H9 (cell line): ENCODE measurements around the gene LPAR1. TPM values are rescaled to one million over a fixed set of nuclear protein-coding genes. Genes with fewer than 3 reads are reported as not detected.

Source experiments
- DNase-seq: peaks from one replicate; pipeline ENCODE4 v3.0.0-alpha.2; 2017
- H2AFZ ChIP-seq: one replicate; pipeline ENCODE4 v1.6.1; 2013; ENCODE audit warnings: mild to moderate bottlenecking, low read length, control low read depth, moderate library complexity
- H2AK5ac ChIP-seq: 2 replicates; pipeline ENCODE4 v1.6.1; 2013; ENCODE audit warnings: low read length, control low read depth, mixed read lengths; ENCODE audit not compliant: insufficient read length
- H2BK120ac ChIP-seq: one replicate; pipeline ENCODE4 v1.6.1; 2013; ENCODE audit warnings: low read depth, mild to moderate bottlenecking, low read length, control low read depth, inconsistent platforms; ENCODE audit not compliant: poor library complexity, severe bottlenecking
- H2BK12ac ChIP-seq: 2 replicates; pipeline ENCODE4 v1.6.1; 2013; ENCODE audit warnings: low read length, control low read depth, mixed read lengths, low read depth; ENCODE audit not compliant: insufficient read length
- H2BK15ac ChIP-seq: 2 replicates; pipeline ENCODE4 v1.6.1; 2013; ENCODE audit warnings: low read depth, low read length, control low read depth
- H2BK20ac ChIP-seq: one replicate; pipeline ENCODE4 v1.6.1; 2013; ENCODE audit warnings: low read depth, mild to moderate bottlenecking, low read length, control low read depth, inconsistent platforms; ENCODE audit not compliant: poor library complexity, severe bottlenecking
- H2BK5ac ChIP-seq: 2 replicates; pipeline ENCODE4 v1.6.1; 2013; ENCODE audit warnings: low read length, control low read depth, mixed read lengths; ENCODE audit not compliant: insufficient read length
- H3K14ac ChIP-seq: 2 replicates; pipeline ENCODE4 v1.6.1; 2013; ENCODE audit warnings: low read length, control low read depth; ENCODE audit not compliant: insufficient read depth
- H3K18ac ChIP-seq: 2 replicates; pipeline ENCODE4 v1.6.1; 2013; ENCODE audit warnings: low read depth, mild to moderate bottlenecking, mixed read lengths, low read length, control low read depth; ENCODE audit not compliant: insufficient read length
- H3K23ac ChIP-seq: 2 replicates; pipeline ENCODE4 v1.6.1; 2013; ENCODE audit warnings: low read length, control low read depth, mixed read lengths, low read depth; ENCODE audit not compliant: insufficient read length
- H3K23me2 ChIP-seq: 2 replicates; pipeline ENCODE4 v1.6.1; 2013; ENCODE audit warnings: low read depth, mild to moderate bottlenecking, mixed read lengths, low read length, control low read depth; ENCODE audit not compliant: insufficient read length, poor library complexity, severe bottlenecking
- H3K27ac ChIP-seq: 2 replicates; pipeline ENCODE4 v1.5.1; 2013; ENCODE audit warnings: low read length, control low read depth, mixed read lengths, low read depth; ENCODE audit not compliant: insufficient read length
- H3K27me3 ChIP-seq: 2 replicates; pipeline ENCODE4 v1.6.1; 2013; ENCODE audit warnings: low read length, control low read depth, inconsistent platforms; ENCODE audit not compliant: insufficient read depth
- H3K4ac ChIP-seq: 2 replicates; pipeline ENCODE4 v1.6.1; 2013; ENCODE audit warnings: low read depth, mild to moderate bottlenecking, control low read depth, inconsistent platforms, low read length, moderate library complexity
- H3K4me1 ChIP-seq: 2 replicates; pipeline ENCODE4 v1.6.1; 2013; ENCODE audit warnings: low read length, control low read depth, inconsistent platforms; ENCODE audit not compliant: insufficient read depth
- H3K4me2 ChIP-seq: 2 replicates; pipeline ENCODE4 v1.6.1; 2013; ENCODE audit warnings: low read length, control low read depth, mixed read lengths; ENCODE audit not compliant: insufficient read length, insufficient read depth
- H3K56ac ChIP-seq: 2 replicates; pipeline ENCODE4 v1.6.1; 2013; ENCODE audit warnings: low read depth, mild to moderate bottlenecking, mixed read lengths, low read length, control low read depth; ENCODE audit not compliant: insufficient read length
- H3K79me1 ChIP-seq: 2 replicates; pipeline ENCODE4 v1.6.1; 2013; ENCODE audit warnings: low read depth, mild to moderate bottlenecking, moderate library complexity, low read length, control low read depth, inconsistent platforms; ENCODE audit not compliant: insufficient read depth, poor library complexity, severe bottlenecking
- H3K79me2 ChIP-seq: 2 replicates; pipeline ENCODE4 v1.6.1; 2013; ENCODE audit warnings: low read length, control low read depth, inconsistent platforms; ENCODE audit not compliant: insufficient read depth
- H3K9ac ChIP-seq: 2 replicates; pipeline ENCODE4 v1.6.1; 2013; ENCODE audit warnings: low read length, control low read depth, mixed read lengths; ENCODE audit not compliant: insufficient read length; ENCODE audit errors: extremely low read depth
- H3K9me3 ChIP-seq: one replicate; pipeline ENCODE4 v1.6.1; 2013; ENCODE audit warnings: low read depth, low read length, inconsistent platforms; ENCODE audit not compliant: control insufficient read depth
- H3T11ph ChIP-seq: one replicate; pipeline ENCODE4 v1.6.1; 2013; ENCODE audit warnings: mild to moderate bottlenecking, low read length, control low read depth, inconsistent platforms
- H4K20me1 ChIP-seq: one replicate; pipeline ENCODE4 v1.6.1; 2013; ENCODE audit not compliant: control insufficient read depth, insufficient read length, insufficient read depth
- H4K5ac ChIP-seq: 2 replicates; pipeline ENCODE4 v1.6.1; 2013; ENCODE audit warnings: low read depth, mild to moderate bottlenecking, mixed read lengths, low read length, control low read depth; ENCODE audit not compliant: insufficient read length
- H4K8ac ChIP-seq: replicated peaks from 2 replicates; pipeline ENCODE4 v1.6.1; 2013; ENCODE audit warnings: low read length, control low read depth, mixed read lengths, low read depth; ENCODE audit not compliant: insufficient read length
- H4K91ac ChIP-seq: 2 replicates; pipeline ENCODE4 v1.6.1; 2013; ENCODE audit warnings: low read depth, mild to moderate bottlenecking, moderate library complexity, mixed read lengths, low read length, control low read depth; ENCODE audit not compliant: insufficient read length
- H3K27ac Mint-ChIP-seq, 3 experiments: 2 replicates in 2 of 3; 3 replicates in 1 of 3; pipeline ENCODE4 v1.8.0; 2020 to 2021; ENCODE audit warnings: mixed read lengths in 3 of 3, mild to moderate bottlenecking in 1 of 3, moderate library complexity in 1 of 3
- H3K27me3 Mint-ChIP-seq: 2 replicates; pipeline ENCODE4 v1.8.0; 2021; ENCODE audit warnings: low read depth, mild to moderate bottlenecking, moderate library complexity, mixed read lengths
- H3K36me3 Mint-ChIP-seq, 3 experiments: 2 replicates in 2 of 3; 3 replicates in 1 of 3; pipeline ENCODE4 v1.8.0; 2020 to 2021; ENCODE audit warnings: low read depth in 3 of 3, mixed read lengths in 3 of 3; ENCODE audit not compliant: insufficient read depth in 1 of 3
- H3K4me1 Mint-ChIP-seq, 2 experiments: 2 replicates each; pipeline ENCODE4 v1.8.0; 2020; ENCODE audit warnings: mixed read lengths in 2 of 2
- H3K4me3 Mint-ChIP-seq, 2 experiments: 2 replicates in 1 of 2; 3 replicates in 1 of 2; pipeline ENCODE4 v1.8.0; 2020 to 2021; ENCODE audit warnings: mild to moderate bottlenecking in 2 of 2, mixed read lengths in 2 of 2, moderate library complexity in 1 of 2
- H3K9me3 Mint-ChIP-seq, 2 experiments: 2 replicates in 1 of 2; 3 replicates in 1 of 2; pipeline ENCODE4 v1.8.0; 2020; ENCODE audit warnings: mild to moderate bottlenecking in 2 of 2, mixed read lengths in 2 of 2, moderate library complexity in 1 of 2
- WGBS: extraction: QIAGEN DNeasy Blood & Tissue Kit; methylation state at CpG from one replicate; pipeline ENCODE4 v1.1.7; 2013; ENCODE audit warnings: missing lambda C conversion rate, low lambda C conversion rate, mixed read lengths; ENCODE audit not compliant: insufficient read length; ENCODE audit errors: extremely low coverage; 5-methylcytosine and 5-hydroxymethylcytosine counted together
- total RNA-seq: library from RNA; stranded (reverse); gene quantifications from 2 replicates; pipeline ENCODE4 v1.2.1, GENCODE V29; 2021
- TF ChIP-seq, protein P1 (sequence below): fragments of 200-600 bp; sonication (generic); conservative IDR thresholded peaks from 3 replicates; pipeline ENCODE4 v1.8.0; 2021; ENCODE audit warnings: antibody characterized with exemption, mild to moderate bottlenecking

The LPAR1 gene
- total RNA-seq, 1 experiment from 2014 or later = 1.3 TPM

- no peak overlapping the region for H2BK5ac ChIP-seq
- H3K4me1 Mint-ChIP-seq = peaks cover 6% of the 10 kb centered on the region in 2 experiments
- DNase-seq = no peak
- H2AK5ac ChIP-seq = no peak overlapping the region
- no peak overlapping the region for H2BK15ac ChIP-seq
- H2BK20ac ChIP-seq = no peak overlapping the region
- H3K4me1 ChIP-seq = no peaks in the 10 kb centered on the region
- H3K4ac ChIP-seq = no peak overlapping the region
- H3K9me3 Mint-ChIP-seq = peaks cover 0 to 8% of the 10 kb centered on the region in 2 experiments; a peak in 2 of 5 replicates
- H3K18ac ChIP-seq = no peak overlapping the region
- no peak overlapping the region for H3K4me3 Mint-ChIP-seq
- TF ChIP-seq, protein P1, sequence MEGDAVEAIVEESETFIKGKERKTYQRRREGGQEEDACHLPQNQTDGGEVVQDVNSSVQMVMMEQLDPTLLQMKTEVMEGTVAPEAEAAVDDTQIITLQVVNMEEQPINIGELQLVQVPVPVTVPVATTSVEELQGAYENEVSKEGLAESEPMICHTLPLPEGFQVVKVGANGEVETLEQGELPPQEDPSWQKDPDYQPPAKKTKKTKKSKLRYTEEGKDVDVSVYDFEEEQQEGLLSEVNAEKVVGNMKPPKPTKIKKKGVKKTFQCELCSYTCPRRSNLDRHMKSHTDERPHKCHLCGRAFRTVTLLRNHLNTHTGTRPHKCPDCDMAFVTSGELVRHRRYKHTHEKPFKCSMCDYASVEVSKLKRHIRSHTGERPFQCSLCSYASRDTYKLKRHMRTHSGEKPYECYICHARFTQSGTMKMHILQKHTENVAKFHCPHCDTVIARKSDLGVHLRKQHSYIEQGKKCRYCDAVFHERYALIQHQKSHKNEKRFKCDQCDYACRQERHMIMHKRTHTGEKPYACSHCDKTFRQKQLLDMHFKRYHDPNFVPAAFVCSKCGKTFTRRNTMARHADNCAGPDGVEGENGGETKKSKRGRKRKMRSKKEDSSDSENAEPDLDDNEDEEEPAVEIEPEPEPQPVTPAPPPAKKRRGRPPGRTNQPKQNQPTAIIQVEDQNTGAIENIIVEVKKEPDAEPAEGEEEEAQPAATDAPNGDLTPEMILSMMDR = no peak
- H4K5ac ChIP-seq = no peak overlapping the region
- no CpG with 5 or more reads among the region's 2 CpGs for WGBS
- no peak overlapping the region for H3K56ac ChIP-seq
- no peaks in the 10 kb centered on the region for H3K79me2 ChIP-seq
- H3K79me1 ChIP-seq = no peaks in the 10 kb centered on the region
- no peak overlapping the region for H3K9ac ChIP-seq
- H3K36me3 Mint-ChIP-seq = peaks cover 0 to 7% (median 0%) of the 10 kb centered on the region in 3 experiments; a peak in 2 of 7 replicates
- no peak overlapping the region for H4K8ac ChIP-seq
- no peak overlapping the region for H2AFZ ChIP-seq
- no peak overlapping the region for H3K23ac ChIP-seq
- no peak overlapping the region for H3K27ac ChIP-seq
- H3K4me2 ChIP-seq = no peak overlapping the region
- no peaks in the 10 kb centered on the region for H4K20me1 ChIP-seq
- no peak overlapping the region for H2BK12ac ChIP-seq
- H2BK120ac ChIP-seq = no peak overlapping the region
- H3K9me3 ChIP-seq = no peaks in the 10 kb centered on the region
- no peaks in the 10 kb centered on the region for H3K23me2 ChIP-seq
- no peak overlapping the region for H3K14ac ChIP-seq
- no peaks in the 10 kb centered on the region for H3K27me3 ChIP-seq
- H3T11ph ChIP-seq = no peak overlapping the region
- no peaks in the 10 kb centered on the region for H3K27me3 Mint-ChIP-seq
- no peak overlapping the region for H4K91ac ChIP-seq
- H3K27ac Mint-ChIP-seq = no peak overlapping the region; a peak in 1 of 7 replicates
These were observed 121.9 kb downstream of the LPAR1 start for GRCh38 chr9:110916403-110916802.
